ENCODE results near the gene SDSL. TPM values are rescaled to one million over a fixed set of nuclear protein-coding genes. Genes with fewer than 3 reads are reported as not detected.

SDSL gene
- total RNA-seq, 1 donor from 2014 or later: 3.1 TPM

DNA sequence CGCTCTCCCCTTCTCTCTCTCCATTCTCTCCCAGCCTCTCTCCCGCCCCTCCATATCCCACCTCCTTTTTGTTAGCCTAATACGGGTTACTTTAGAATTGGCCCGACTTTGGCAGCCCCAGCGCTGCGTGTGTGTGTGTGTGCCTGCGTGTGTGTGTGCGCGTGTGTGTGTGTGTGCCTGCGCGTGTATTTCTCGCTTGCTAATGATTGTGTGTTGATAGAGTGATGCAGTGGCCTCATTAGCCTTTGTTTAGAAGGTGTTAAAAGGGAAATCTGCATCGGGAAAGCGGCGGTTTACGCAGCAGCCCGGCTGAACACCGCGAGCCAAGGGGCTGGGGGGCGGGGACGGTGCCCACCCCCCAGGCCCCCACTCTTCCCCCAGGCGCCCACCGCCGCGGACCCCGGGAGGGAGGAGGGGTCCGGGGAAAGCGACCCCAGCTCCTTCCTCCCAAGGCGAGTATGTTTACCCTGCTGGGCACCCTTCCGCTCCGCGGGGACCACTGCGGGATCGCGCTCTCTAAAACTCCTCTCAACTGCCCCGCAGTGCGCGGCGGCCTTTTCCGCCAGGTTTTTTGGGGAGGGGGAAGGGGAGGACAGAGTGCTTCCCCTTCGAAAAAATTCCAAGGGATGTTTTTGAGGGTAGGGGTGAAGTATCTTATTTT is 56.3 kb downstream of the SDSL start:
- Histone ChIP-seq H3K4me1 (peaks cover 66% of the 10 kb centered on the region), H3K79me2 (ENCODE audit: low read depth) (peaks cover 100% of the 10 kb centered on the region), H3K27me3 (no peaks in the 10 kb centered on the region), H3K4me2 (peak overlapping the region; percentile 97), H3K9me3 (ENCODE audit: low read depth) (no peaks in the 10 kb centered on the region), H3K9ac (peak overlapping the region; percentile 23), H3K27ac (peak overlapping the region; percentile 86), H4K20me1 (ENCODE audit: low read depth) (peaks cover 99% of the 10 kb centered on the region), H3F3A (ENCODE audit: low read depth) (peaks cover 98% of the 10 kb centered on the region), H3K4me3 (peak overlapping the region; percentile 73), H3K36me3 (no peaks in the 10 kb centered on the region), H2AFZ (replicated peaks) (no peak overlapping the region)
- Mint-ChIP-seq H3K36me3 (no peaks in the 10 kb centered on the region), H3K9me3 (peaks cover 3% of the 10 kb centered on the region), H3K27ac (no peak overlapping the region), H3K27me3 (ENCODE audit: insufficient read depth, low read depth) (peaks cover 83% of the 10 kb centered on the region), H3K4me3 (peak overlapping the region; percentile 75), H3K4me1 (peaks cover 53% of the 10 kb centered on the region)
- DNase-seq (ENCODE audit: low spot score): peak; percentile 72
- TF ChIP-seq, protein P1, sequence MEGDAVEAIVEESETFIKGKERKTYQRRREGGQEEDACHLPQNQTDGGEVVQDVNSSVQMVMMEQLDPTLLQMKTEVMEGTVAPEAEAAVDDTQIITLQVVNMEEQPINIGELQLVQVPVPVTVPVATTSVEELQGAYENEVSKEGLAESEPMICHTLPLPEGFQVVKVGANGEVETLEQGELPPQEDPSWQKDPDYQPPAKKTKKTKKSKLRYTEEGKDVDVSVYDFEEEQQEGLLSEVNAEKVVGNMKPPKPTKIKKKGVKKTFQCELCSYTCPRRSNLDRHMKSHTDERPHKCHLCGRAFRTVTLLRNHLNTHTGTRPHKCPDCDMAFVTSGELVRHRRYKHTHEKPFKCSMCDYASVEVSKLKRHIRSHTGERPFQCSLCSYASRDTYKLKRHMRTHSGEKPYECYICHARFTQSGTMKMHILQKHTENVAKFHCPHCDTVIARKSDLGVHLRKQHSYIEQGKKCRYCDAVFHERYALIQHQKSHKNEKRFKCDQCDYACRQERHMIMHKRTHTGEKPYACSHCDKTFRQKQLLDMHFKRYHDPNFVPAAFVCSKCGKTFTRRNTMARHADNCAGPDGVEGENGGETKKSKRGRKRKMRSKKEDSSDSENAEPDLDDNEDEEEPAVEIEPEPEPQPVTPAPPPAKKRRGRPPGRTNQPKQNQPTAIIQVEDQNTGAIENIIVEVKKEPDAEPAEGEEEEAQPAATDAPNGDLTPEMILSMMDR (IDR thresholded peaks at IDR 0.05): no peak
- TF ChIP-seq EZH2phosphoT487 (IDR thresholded peaks at IDR 0.05) (no peak), EZH2 (IDR thresholded peaks at IDR 0.05) (no peak)

GRCh38 chr12:113479216-113479589 is 57.0 kb downstream of the SDSL start:
- no peak overlapping the region for H2AFZ ChIP-seq (replicated peaks)
- H3K9me3 ChIP-seq (ENCODE audit: low read depth): no peaks in the 10 kb centered on the region
- H3K27me3 ChIP-seq: no peaks in the 10 kb centered on the region
- H3K4me1 Mint-ChIP-seq: peaks cover 49% of the 10 kb centered on the region
- TF ChIP-seq EZH2phosphoT487 (IDR thresholded peaks at IDR 0.05) (no peak), EZH2 (IDR thresholded peaks at IDR 0.05) (no peak)
- TF ChIP-seq, protein P1 (IDR thresholded peaks at IDR 0.05): no peak
- H3K9me3 Mint-ChIP-seq: peaks cover 3% of the 10 kb centered on the region
- H3F3A ChIP-seq (ENCODE audit: low read depth): peaks cover 97% of the 10 kb centered on the region
- peaks cover 99% of the 10 kb centered on the region for H4K20me1 ChIP-seq (ENCODE audit: low read depth)
- H3K79me2 ChIP-seq (ENCODE audit: low read depth): peaks cover 100% of the 10 kb centered on the region
- no peak overlapping the region for H3K9ac ChIP-seq
- H3K36me3 ChIP-seq: no peaks in the 10 kb centered on the region
- H3K4me3 ChIP-seq: peak overlapping the region; percentile 73
- H3K4me3 Mint-ChIP-seq: peak overlapping the region; percentile 75
- peaks cover 67% of the 10 kb centered on the region for H3K4me1 ChIP-seq
- no peaks in the 10 kb centered on the region for H3K36me3 Mint-ChIP-seq
- peak overlapping the region; percentile 86 for H3K27ac ChIP-seq
- peaks cover 77% of the 10 kb centered on the region for H3K27me3 Mint-ChIP-seq (ENCODE audit: insufficient read depth, low read depth)
- peak; percentile 27 for DNase-seq (ENCODE audit: low spot score)
- peak overlapping the region; percentile 97 for H3K4me2 ChIP-seq
- no peak overlapping the region for H3K27ac Mint-ChIP-seq

GRCh38 chr12:113479590-113480335 is 57.6 kb downstream of the SDSL start:
- Histone ChIP-seq H4K20me1 (ENCODE audit: low read depth) (peaks cover 99% of the 10 kb centered on the region), H3K79me2 (ENCODE audit: low read depth) (peaks cover 100% of the 10 kb centered on the region), H3K27ac (peak overlapping the region; percentile 86), H3K27me3 (no peaks in the 10 kb centered on the region), H3K36me3 (no peaks in the 10 kb centered on the region), H3K9me3 (ENCODE audit: low read depth) (no peaks in the 10 kb centered on the region), H3K9ac (no peak overlapping the region), H3F3A (ENCODE audit: low read depth) (peaks cover 97% of the 10 kb centered on the region), H3K4me2 (peak overlapping the region; percentile 97), H2AFZ (replicated peaks) (no peak overlapping the region), H3K4me1 (peaks cover 67% of the 10 kb centered on the region), H3K4me3 (peak overlapping the region; percentile 73)
- peak; percentile 94 for DNase-seq (ENCODE audit: low spot score)
- no peak overlapping the region for H3K27ac Mint-ChIP-seq
- peaks cover 71% of the 10 kb centered on the region for H3K27me3 Mint-ChIP-seq (ENCODE audit: insufficient read depth, low read depth)
- peaks cover 3% of the 10 kb centered on the region for H3K9me3 Mint-ChIP-seq
- no peaks in the 10 kb centered on the region for H3K36me3 Mint-ChIP-seq
- H3K4me3 Mint-ChIP-seq: peak overlapping the region; percentile 75
- TF ChIP-seq, protein P1 (IDR thresholded peaks at IDR 0.05): no peak
- no peak for TF ChIP-seq EZH2phosphoT487 (IDR thresholded peaks at IDR 0.05)
- TF ChIP-seq EZH2 (IDR thresholded peaks at IDR 0.05): no peak
- peaks cover 45% of the 10 kb centered on the region for H3K4me1 Mint-ChIP-seq

All from neural progenitor cell (in vitro differentiated cells).